GM21515 (cell line): ENCODE data around the gene REG1B.

Experiments used
- ATAC-seq: cut with Tn5 transposase; IDR thresholded peaks from one replicate; pipeline ENCODE4 v1.9.1; 2021; ENCODE audit not compliant: unreplicated experiment

The REG1B gene

GRCh38 chr2:79087785-79088364, at the start of gene REG1B:
TSS of gene REG1B (minus strand) at chr2:79087993. CDS start at chr2:79087612, 381 bp downstream.
- ATAC-seq: no peak

GRCh38 chr2:79131687-79132086, 43.9 kb upstream of the REG1B start:
- ATAC-seq: no peak

- no peak for ATAC-seq
Measured at GRCh38 chr2:79129804-79130203, 42.0 kb upstream of the REG1B start.

GRCh38 chr2:79129260-79129659, 41.5 kb upstream of the REG1B start:
- ATAC-seq: no peak

- ATAC-seq: no peak
Measured at GRCh38 chr2:79128406-79128805, 40.6 kb upstream of the REG1B start.

- no peak for ATAC-seq
Measured at GRCh38 chr2:79125721-79125985, 37.9 kb upstream of the REG1B start.

GRCh38 chr2:79124907-79125720, 37.3 kb upstream of the REG1B start:
- no peak for ATAC-seq

GRCh38 chr2:79122676-79123075, 34.9 kb upstream of the REG1B start:
- no peak for ATAC-seq

- no peak for ATAC-seq
Measured at GRCh38 chr2:79120194-79120713, 32.5 kb upstream of the REG1B start, which contains the start of gene REG1A. TSS of gene REG1A (plus strand) at chr2:79120488. CDS start at chr2:79120862, 374 bp downstream.

GRCh38 chr2:79116997-79117928, 29.5 kb upstream of the REG1B start:
- ATAC-seq: no peak

- ATAC-seq: no peak
Measured at GRCh38 chr2:79114797-79115494, 27.2 kb upstream of the REG1B start.

- ATAC-seq: no peak
Measured at GRCh38 chr2:79112269-79112668, 24.5 kb upstream of the REG1B start.

GRCh38 chr2:79105259-79105658, 17.5 kb upstream of the REG1B start:
- ATAC-seq: no peak

GRCh38 chr2:79103214-79103613, 15.4 kb upstream of the REG1B start:
- ATAC-seq: no peak

- ATAC-seq: no peak
Measured at GRCh38 chr2:79101024-79101423, 13.2 kb upstream of the REG1B start.

- ATAC-seq: no peak
Measured at GRCh38 chr2:79100285-79100684, 12.5 kb upstream of the REG1B start.

GRCh38 chr2:79099140-79099686, 11.4 kb upstream of the REG1B start:
- no peak for ATAC-seq

- no peak for ATAC-seq
Measured at GRCh38 chr2:79097843-79098242, 10.1 kb upstream of the REG1B start.

GRCh38 chr2:79090693-79091092, 2.9 kb upstream of the REG1B start:
- ATAC-seq: no peak

- no peak for ATAC-seq
Measured at GRCh38 chr2:79086255-79086654, 1.5 kb downstream of the REG1B start.

GRCh38 chr2:79085382-79085781, 2.4 kb downstream of the REG1B start:
- ATAC-seq: no peak
